Loucy (cell line): ENCODE results near the gene DHRS2.
"Not testable (repeated sequence)": the region's sequence is repeated elsewhere in the genome, so short reads cannot be mapped to it uniquely, and the experiment has no call there.

ENCODE experiments used
- H2AFZ ChIP-seq: fragments of 200-600 bp; sonication (generic); 2 replicates; pipeline ENCODE4 v1.6.0; 2016; ENCODE audit warnings: antibody characterized with exemption, mild to moderate bottlenecking, low read length, moderate library complexity
- H3F3A ChIP-seq: fragments of 200-600 bp; 2 replicates; pipeline ENCODE4 v1.6.0; 2016; ENCODE audit warnings: antibody characterized with exemption, low read depth, mild to moderate bottlenecking
- H3K27me3 ChIP-seq: fragments of 200-600 bp; sonication (generic); 2 replicates; pipeline ENCODE4 v1.6.1; 2014; ENCODE audit warnings: low read length, mild to moderate bottlenecking; ENCODE audit not compliant: insufficient read depth, poor library complexity, severe bottlenecking
- H3K36me3 ChIP-seq: fragments of 200-600 bp; sonication (generic); 2 replicates; pipeline ENCODE4 v1.6.1; 2016; ENCODE audit warnings: low read length; ENCODE audit not compliant: insufficient read depth
- H3K4me1 ChIP-seq: fragments of 200-600 bp; sonication (generic); 2 replicates; pipeline ENCODE4 v1.5.1; 2014; ENCODE audit warnings: low read length, mild to moderate bottlenecking; ENCODE audit not compliant: insufficient read depth, poor library complexity, severe bottlenecking
- H3K4me2 ChIP-seq: fragments of 200-600 bp; sonication (generic); 2 replicates; pipeline ENCODE4 v1.6.0; 2014; ENCODE audit warnings: antibody characterized with exemption, low read length, low read depth, mild to moderate bottlenecking; ENCODE audit not compliant: poor library complexity, severe bottlenecking
- H3K4me3 ChIP-seq: fragments of 200-600 bp; sonication (generic); 2 replicates; pipeline ENCODE4 v1.5.1; 2014; ENCODE audit warnings: low read length, mild to moderate bottlenecking, mixed read lengths; ENCODE audit not compliant: poor library complexity, severe bottlenecking
- H3K79me2 ChIP-seq: fragments of 200-600 bp; sonication (generic); 2 replicates; pipeline ENCODE4 v1.6.1; 2014; ENCODE audit warnings: low read length; ENCODE audit not compliant: insufficient read depth
- H3K9ac ChIP-seq: fragments of 200-600 bp; sonication (generic); 2 replicates; pipeline ENCODE4 v1.6.0; 2014; ENCODE audit warnings: mild to moderate bottlenecking, low read depth, low read length, moderate library complexity; ENCODE audit not compliant: poor library complexity, severe bottlenecking
- H3K9me2 ChIP-seq: fragments of 200-600 bp; sonication (generic); replicated peaks from 2 replicates; pipeline ENCODE4 v1.6.1; 2016; ENCODE audit warnings: low read depth, low read length, mixed read lengths
- H3K9me3 ChIP-seq: fragments of 200-600 bp; sonication (generic); 2 replicates; pipeline ENCODE4 v1.6.1; 2014; ENCODE audit warnings: mild to moderate bottlenecking, antibody characterized with exemption, low read length, low read depth; ENCODE audit not compliant: insufficient read depth
- H4K20me1 ChIP-seq: fragments of 200-600 bp; sonication (generic); 2 replicates; pipeline ENCODE4 v1.6.0; 2014; ENCODE audit warnings: antibody characterized with exemption, low read length, mild to moderate bottlenecking; ENCODE audit not compliant: insufficient read depth, poor library complexity, severe bottlenecking
- EZH2phosphoT487 ChIP-seq: fragments of 200-600 bp; IDR thresholded peaks from 2 replicates; pipeline ENCODE4 v1.6.1; 2018; ENCODE audit warnings: antibody characterized with exemption, mild to moderate bottlenecking, moderate library complexity, borderline replicate concordance
- TF ChIP-seq, protein P1 (sequence below): fragments of 200-600 bp; sonication (generic); conservative IDR thresholded peaks from 2 replicates; pipeline ENCODE4 v1.5.1; 2014; ENCODE audit warnings: mild to moderate bottlenecking, antibody characterized with exemption, low read length

Gene DHRS2

DNA sequence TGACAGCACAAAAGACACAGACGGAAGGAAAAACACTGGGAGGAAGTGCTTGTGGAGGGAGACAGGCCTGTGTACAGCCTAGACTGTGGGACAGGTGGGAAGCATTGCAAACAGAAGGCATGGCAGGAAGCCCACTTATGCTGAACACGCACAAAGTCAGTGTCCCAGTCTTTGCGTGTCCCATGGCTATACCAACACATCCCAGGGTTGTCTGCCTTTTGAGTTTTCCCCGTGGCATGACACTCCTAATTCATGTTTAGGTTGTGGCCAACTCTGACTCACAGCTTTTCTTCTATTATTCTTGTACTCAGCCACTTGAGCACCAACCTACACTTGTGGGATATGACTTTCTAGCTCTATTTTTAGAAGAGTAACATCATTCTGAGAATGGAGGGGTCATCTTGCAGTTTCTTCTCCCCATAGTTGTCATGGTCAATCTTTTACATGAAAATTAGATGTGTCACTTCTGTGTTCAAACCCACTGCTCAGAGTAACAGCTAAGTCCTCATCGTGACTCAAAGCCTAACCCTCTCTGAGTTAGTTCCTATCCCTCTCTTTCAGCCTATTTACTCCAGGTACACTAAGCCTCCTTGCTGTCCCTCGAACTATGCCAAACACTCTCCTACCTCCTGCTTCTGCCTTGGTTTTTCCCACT is 30.1 kb upstream of the DHRS2 start:
- Histone ChIP-seq H3F3A (peaks cover 3% of the 10 kb centered on the region; the same call in 1 of the 2 replicates), H3K27me3 (no peaks in the 10 kb centered on the region), H3K79me2 (no peaks in the 10 kb centered on the region), H3K4me2 (no peak overlapping the region), H3K36me3 (no peaks in the 10 kb centered on the region), H3K9ac (no peak overlapping the region), H4K20me1 (no peaks in the 10 kb centered on the region), H3K4me1 (peaks cover 30% of the 10 kb centered on the region), H3K9me3 (no peaks in the 10 kb centered on the region), H3K9me2 (no peaks in the 10 kb centered on the region), H2AFZ (no peak overlapping the region), H3K4me3 (no peak overlapping the region)
- TF ChIP-seq EZH2phosphoT487, result no peak
- TF ChIP-seq, protein P1, sequence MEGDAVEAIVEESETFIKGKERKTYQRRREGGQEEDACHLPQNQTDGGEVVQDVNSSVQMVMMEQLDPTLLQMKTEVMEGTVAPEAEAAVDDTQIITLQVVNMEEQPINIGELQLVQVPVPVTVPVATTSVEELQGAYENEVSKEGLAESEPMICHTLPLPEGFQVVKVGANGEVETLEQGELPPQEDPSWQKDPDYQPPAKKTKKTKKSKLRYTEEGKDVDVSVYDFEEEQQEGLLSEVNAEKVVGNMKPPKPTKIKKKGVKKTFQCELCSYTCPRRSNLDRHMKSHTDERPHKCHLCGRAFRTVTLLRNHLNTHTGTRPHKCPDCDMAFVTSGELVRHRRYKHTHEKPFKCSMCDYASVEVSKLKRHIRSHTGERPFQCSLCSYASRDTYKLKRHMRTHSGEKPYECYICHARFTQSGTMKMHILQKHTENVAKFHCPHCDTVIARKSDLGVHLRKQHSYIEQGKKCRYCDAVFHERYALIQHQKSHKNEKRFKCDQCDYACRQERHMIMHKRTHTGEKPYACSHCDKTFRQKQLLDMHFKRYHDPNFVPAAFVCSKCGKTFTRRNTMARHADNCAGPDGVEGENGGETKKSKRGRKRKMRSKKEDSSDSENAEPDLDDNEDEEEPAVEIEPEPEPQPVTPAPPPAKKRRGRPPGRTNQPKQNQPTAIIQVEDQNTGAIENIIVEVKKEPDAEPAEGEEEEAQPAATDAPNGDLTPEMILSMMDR, result no peak

DNA sequence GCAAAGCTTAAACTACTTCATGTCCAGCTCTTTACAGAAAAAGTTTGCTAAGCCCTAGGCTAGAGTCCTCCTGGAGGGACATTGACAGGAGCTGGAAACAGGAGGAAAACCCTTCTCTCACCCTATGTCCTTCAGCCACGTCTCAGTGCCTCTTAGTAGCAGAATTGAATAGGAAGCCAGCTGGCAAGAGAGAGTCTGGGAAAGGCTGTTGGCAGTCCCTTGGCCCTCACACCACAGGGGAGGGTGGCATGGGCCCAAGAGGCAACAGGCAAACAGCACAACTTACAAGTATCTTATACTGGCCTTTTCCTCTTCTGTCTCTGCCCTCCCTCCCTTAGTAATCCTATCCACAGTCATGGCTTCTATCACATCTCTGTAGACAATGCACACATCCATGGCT is 27.7 kb upstream of the DHRS2 start:
- peaks cover 20% of the 10 kb centered on the region for H3K4me1 ChIP-seq
- no peaks in the 10 kb centered on the region for H3K9me3 ChIP-seq
- no peaks in the 10 kb centered on the region for H3K79me2 ChIP-seq
- H3K9ac ChIP-seq, result no peak overlapping the region
- H4K20me1 ChIP-seq, result no peaks in the 10 kb centered on the region
- H2AFZ ChIP-seq, result no peak overlapping the region
- no peaks in the 10 kb centered on the region for H3K27me3 ChIP-seq
- H3F3A ChIP-seq, result peaks cover 3% of the 10 kb centered on the region; the same call in 1 of the 2 replicates
- H3K36me3 ChIP-seq, result no peaks in the 10 kb centered on the region
- TF ChIP-seq, protein P1, result no peak
- no peak for TF ChIP-seq EZH2phosphoT487
- H3K9me2 ChIP-seq, result no peaks in the 10 kb centered on the region
- no peak overlapping the region for H3K4me3 ChIP-seq
- H3K4me2 ChIP-seq, result no peak overlapping the region

DNA sequence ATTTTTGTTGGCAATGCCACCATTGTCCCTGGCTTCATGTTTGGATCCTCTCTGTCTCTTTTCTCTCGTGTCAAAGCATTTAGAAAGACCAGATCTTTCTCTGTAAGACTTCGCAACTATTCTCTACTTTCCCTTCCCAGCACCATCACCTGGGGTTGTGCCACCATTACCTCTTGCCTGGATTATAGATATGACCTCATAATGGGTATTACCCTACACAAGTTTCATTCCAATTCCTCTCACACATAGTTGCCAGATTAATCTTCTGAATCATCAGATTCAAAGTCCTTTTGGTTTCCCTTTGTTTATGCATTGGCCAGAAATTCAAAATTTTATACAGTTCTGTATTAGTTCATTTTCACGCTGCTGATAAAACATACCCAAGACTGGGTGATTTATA is 27.2 kb upstream of the DHRS2 start:
- Histone ChIP-seq H3F3A (peaks cover 3% of the 10 kb centered on the region; the same call in 1 of the 2 replicates), H3K27me3 (no peaks in the 10 kb centered on the region), H3K9ac (no peak overlapping the region), H3K79me2 (no peaks in the 10 kb centered on the region), H3K9me2 (no peaks in the 10 kb centered on the region), H2AFZ (no peak overlapping the region), H3K4me3 (no peak overlapping the region), H3K4me1 (peaks cover 20% of the 10 kb centered on the region), H4K20me1 (no peaks in the 10 kb centered on the region), H3K36me3 (no peaks in the 10 kb centered on the region), H3K4me2 (no peak overlapping the region), H3K9me3 (no peaks in the 10 kb centered on the region)
- TF ChIP-seq, protein P1, result no peak
- no peak for TF ChIP-seq EZH2phosphoT487

DNA sequence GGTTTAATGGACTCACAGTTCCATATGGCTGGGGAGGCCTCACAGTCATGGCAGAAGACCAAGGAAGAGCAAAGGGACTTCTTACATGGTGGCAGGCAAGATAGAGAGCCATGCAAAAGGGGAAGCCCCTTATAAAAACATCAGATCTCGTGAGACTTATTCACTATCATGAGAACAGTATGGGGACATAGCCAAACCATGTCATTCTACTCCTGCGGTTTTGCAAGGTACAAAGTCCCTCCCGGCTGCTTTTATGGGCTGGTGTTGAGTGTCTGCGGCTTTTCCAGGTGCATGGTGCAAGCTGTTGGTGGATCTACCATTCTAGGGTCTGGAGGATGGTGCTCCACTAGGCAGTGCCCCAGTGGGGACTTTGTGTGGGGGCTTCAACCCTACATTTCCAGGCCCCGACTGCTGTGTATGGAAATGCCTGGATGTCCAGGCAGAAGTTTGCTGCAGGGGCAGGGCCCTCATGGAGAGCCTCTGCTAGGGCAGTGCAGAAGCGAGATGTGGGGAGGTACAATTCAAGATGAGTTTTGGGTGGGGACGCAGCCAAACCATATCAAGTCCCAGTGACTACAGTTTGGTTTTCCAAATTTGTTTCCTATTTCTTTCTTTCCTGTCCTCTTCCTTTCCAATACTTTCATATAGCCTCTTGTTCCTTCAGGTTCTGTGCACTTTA is 26.6 kb upstream of the DHRS2 start:
- Histone ChIP-seq H3K4me3 (peak overlapping the region; percentile 60), H3K4me1 (peaks cover 20% of the 10 kb centered on the region), H3K4me2 (peak overlapping the region; percentile 76), H2AFZ (peak overlapping the region; percentile 53), H3K9ac (peak overlapping the region; percentile 65)
- H3K9me3 ChIP-seq, H4K20me1 ChIP-seq, H3K9me2 ChIP-seq, H3K36me3 ChIP-seq, H3K27me3 ChIP-seq, H3F3A ChIP-seq, H3K79me2 ChIP-seq: not testable (repeated sequence)
